Measurements from ENCODE around the gene ZYG11B.
"Not testable (repeated sequence)": the region's sequence is repeated elsewhere in the genome, so short reads cannot be mapped to it uniquely, and the experiment has no call there.

ZYG11B gene

DNA sequence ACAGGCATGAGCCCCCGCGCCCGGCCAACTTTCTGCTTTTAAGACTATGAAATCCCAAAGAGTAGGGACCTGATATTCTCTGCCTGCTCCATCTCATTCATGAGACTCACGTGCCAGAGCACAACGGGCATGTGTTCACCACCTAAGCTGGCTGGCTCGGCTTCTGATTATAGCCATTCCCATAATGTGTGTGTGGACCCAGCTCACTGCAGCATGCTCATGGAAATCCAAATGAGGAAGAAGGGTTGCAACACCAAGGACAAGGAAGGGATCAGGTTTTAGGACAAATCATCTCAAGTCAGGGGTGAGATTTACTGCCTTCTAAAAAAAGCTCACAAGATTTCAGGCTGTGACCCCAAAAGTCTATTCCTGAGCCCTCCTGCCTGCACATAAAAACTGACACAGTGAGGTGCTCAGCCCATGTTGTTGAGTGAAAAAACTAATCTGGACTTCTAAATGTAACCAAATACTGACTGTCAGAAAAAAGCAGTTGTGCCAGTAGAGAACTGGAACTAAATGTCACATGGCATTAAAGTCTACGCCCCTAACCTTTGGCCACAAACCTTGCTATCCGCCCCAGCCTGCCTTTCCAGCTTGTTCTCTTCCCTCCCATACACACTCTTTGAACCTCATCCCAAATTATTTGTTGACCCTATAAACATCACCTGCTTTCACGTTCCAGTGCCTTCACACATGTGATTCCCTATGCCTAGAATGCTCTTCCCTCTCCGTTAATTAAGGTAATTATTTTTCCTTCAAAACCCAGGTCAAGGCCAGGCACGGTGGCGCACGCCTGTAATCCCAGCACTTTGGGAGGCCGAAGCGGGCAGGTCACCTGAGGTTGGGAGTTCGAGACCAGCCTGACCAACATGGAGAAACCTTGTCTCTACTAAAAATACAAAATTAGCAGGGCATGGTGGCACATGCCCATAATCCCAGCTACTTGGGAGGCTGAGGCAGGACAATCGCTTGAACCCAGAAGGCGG is 19.0 kb upstream of the ZYG11B start:
- H3K9me3 ChIP-seq: no peaks in the 10 kb centered on the region
- no peak overlapping the region for H3K4me3 ChIP-seq
- no peak overlapping the region for H3K9ac ChIP-seq
- no peaks in the 10 kb centered on the region for H3K27me3 ChIP-seq
- no peak for TF ChIP-seq Cebpa-rat (IDR thresholded peaks at IDR 0.05)
- H3K27ac ChIP-seq: no peak overlapping the region
- H3K4me2 ChIP-seq: no peak overlapping the region
- H4K20me1 ChIP-seq: no peaks in the 10 kb centered on the region
- H3K36me3 ChIP-seq: no peaks in the 10 kb centered on the region
- peaks cover 16% of the 10 kb centered on the region for H3K4me1 ChIP-seq

- no peaks in the 10 kb centered on the region for H4K20me1 ChIP-seq
- H3K9me3 ChIP-seq: no peaks in the 10 kb centered on the region
- no peaks in the 10 kb centered on the region for H3K27me3 ChIP-seq
- H3K4me1 ChIP-seq: peaks cover 8% of the 10 kb centered on the region
- no peak overlapping the region for H3K4me2 ChIP-seq
- no peak overlapping the region for H3K27ac ChIP-seq
- no peak for TF ChIP-seq Cebpa-rat (IDR thresholded peaks at IDR 0.05)
- H3K36me3 ChIP-seq: no peaks in the 10 kb centered on the region
- no peak overlapping the region for H3K4me3 ChIP-seq
- no peak overlapping the region for H3K9ac ChIP-seq
Observed at GRCh38 chr1:52707927-52708655, 18.2 kb upstream of the ZYG11B start.

DNA sequence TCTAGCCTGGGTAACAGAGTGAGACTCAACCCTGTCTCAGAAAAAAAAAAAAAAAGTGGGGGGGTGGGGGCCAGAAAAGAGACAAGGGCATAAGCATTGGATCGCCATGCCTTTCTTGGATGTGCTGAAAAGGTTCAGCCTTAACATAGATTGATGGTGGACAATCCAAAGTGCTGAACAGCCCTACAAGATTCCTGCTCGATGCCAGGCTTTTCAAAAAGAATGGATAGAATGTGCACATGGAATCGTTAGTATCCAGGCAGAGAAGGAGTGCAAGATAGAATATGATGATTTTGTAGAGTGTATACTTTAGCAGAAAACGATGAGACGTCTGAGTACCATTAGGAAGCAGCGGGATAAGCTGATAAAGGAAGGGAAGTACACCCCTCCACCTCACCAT is 17.2 kb upstream of the ZYG11B start:
- Histone ChIP-seq H3K36me3 (no peaks in the 10 kb centered on the region), H3K9ac (no peak overlapping the region), H3K4me2 (no peak overlapping the region), H3K27me3 (no peaks in the 10 kb centered on the region), H4K20me1 (no peaks in the 10 kb centered on the region), H3K9me3 (no peaks in the 10 kb centered on the region), H3K27ac (no peak overlapping the region), H3K4me1 (no peaks in the 10 kb centered on the region), H3K4me3 (no peak overlapping the region)
- no peak for TF ChIP-seq Cebpa-rat (IDR thresholded peaks at IDR 0.05)

DNA sequence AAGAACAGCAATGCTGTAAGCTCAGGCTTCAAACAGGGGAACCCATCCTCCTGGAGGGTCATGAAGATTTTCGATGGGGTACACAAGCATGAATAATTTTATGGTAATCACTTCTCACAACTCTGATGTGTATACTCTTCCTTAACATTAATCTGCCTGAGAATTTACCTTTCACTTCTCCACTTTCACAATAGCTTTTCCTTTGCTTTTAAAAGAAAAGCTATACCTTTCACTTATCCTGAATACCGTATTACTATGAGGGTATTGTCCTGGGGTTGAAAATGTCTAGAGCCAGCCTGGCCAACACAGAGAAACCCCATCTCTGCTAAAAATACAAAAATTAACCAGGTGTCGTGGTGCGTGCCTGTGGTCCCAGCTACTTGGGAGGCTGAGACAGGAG is 12.7 kb upstream of the ZYG11B start:
- Histone ChIP-seq H3K27ac (no peak overlapping the region), H3K9me3 (no peaks in the 10 kb centered on the region), H3K36me3 (no peaks in the 10 kb centered on the region), H3K4me1 (peaks cover 10% of the 10 kb centered on the region), H3K9ac (no peak overlapping the region), H3K4me3 (no peak overlapping the region), H4K20me1 (no peaks in the 10 kb centered on the region), H3K4me2 (no peak overlapping the region), H3K27me3 (no peaks in the 10 kb centered on the region)
- no peak for TF ChIP-seq Cebpa-rat (IDR thresholded peaks at IDR 0.05)

DNA sequence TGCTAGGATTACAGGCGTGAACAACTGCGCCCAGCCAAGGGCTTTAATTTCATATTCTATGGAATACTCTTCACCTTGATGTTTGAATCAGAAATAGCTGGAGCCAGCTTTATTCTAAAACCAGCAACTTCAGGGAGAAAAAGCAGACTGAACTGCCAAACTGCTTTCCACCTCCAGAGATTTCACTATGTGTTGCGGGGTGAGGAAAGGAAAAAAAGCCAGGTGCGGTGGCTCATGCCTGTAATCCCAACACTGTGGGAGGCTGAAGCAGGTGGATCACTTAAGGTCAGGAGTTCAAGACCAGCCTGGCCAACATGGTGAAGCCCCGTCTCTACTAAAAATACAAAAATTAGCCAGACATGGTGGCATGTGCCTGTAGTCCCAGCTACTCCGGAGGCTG is 11.0 kb upstream of the ZYG11B start:
- H3K4me3 ChIP-seq, H3K9ac ChIP-seq, H3K27ac ChIP-seq, H4K20me1 ChIP-seq, H3K4me2 ChIP-seq, H3K36me3 ChIP-seq, H3K27me3 ChIP-seq, H3K9me3 ChIP-seq, H3K4me1 ChIP-seq: not testable (repeated sequence)

GRCh38 chr1:52723260-52723659 is 3.0 kb upstream of the ZYG11B start:
- no peaks in the 10 kb centered on the region for H3K27me3 ChIP-seq
- no peak overlapping the region for H3K4me2 ChIP-seq
- H3K4me3 ChIP-seq: no peak overlapping the region
- no peaks in the 10 kb centered on the region for H3K9me3 ChIP-seq
- no peak overlapping the region for H3K27ac ChIP-seq
- H3K4me1 ChIP-seq: peaks cover 19% of the 10 kb centered on the region
- TF ChIP-seq Cebpa-rat (IDR thresholded peaks at IDR 0.05): no peak
- no peaks in the 10 kb centered on the region for H3K36me3 ChIP-seq
- H3K9ac ChIP-seq: no peak overlapping the region
- peaks cover 18% of the 10 kb centered on the region for H4K20me1 ChIP-seq

- Histone ChIP-seq H3K4me2 (peak overlapping the region; percentile 82), H4K20me1 (peaks cover 44% of the 10 kb centered on the region), H3K36me3 (peaks cover 13% of the 10 kb centered on the region), H3K9ac (no peak overlapping the region), H3K27me3 (no peaks in the 10 kb centered on the region), H3K27ac (no peak overlapping the region), H3K9me3 (no peaks in the 10 kb centered on the region), H3K4me3 (peak overlapping the region; percentile 92), H3K4me1 (peaks cover 29% of the 10 kb centered on the region)
- no peak for TF ChIP-seq Cebpa-rat (IDR thresholded peaks at IDR 0.05)
Observed at GRCh38 chr1:52725903-52726264, 369 bp upstream of the ZYG11B start.

DNA sequence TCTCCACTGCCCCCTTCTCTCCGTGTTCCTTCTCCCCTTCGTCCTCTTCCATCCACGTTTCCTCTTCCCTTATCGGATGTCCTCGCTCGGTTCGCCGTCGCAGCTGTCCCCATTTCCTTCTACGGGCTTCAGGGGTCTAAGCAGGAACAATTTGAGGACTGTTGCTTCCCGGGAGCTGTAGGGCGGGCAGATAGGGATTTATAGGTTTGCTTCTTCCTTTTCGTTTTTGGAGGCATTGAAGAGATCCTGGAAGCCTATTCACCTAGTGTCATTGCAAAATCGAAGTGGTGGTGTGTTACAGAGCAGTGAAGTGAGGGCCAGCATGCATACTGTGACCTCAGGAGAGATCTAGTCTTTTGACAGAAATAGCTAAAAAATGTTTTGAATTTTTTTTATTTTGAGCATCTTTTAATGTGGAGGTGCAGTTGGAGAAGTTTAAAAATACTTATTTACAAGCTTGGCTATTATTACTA is 897 bp downstream of the ZYG11B start:
- H3K27me3 ChIP-seq: no peaks in the 10 kb centered on the region
- H3K9me3 ChIP-seq: no peaks in the 10 kb centered on the region
- H3K4me2 ChIP-seq: peak overlapping the region; percentile 88
- peaks cover 50% of the 10 kb centered on the region for H4K20me1 ChIP-seq
- peak overlapping the region; percentile 86 for H3K27ac ChIP-seq
- peak overlapping the region; percentile 92 for H3K4me3 ChIP-seq
- peaks cover 35% of the 10 kb centered on the region for H3K4me1 ChIP-seq
- peak overlapping the region; percentile 90 for H3K9ac ChIP-seq
- no peak for TF ChIP-seq Cebpa-rat (IDR thresholded peaks at IDR 0.05)
- H3K36me3 ChIP-seq: peaks cover 22% of the 10 kb centered on the region

GRCh38 chr1:52727956-52728656 is 1.9 kb downstream of the ZYG11B start:
- H3K36me3 ChIP-seq: peaks cover 29% of the 10 kb centered on the region
- H3K9me3 ChIP-seq: no peaks in the 10 kb centered on the region
- TF ChIP-seq Cebpa-rat (IDR thresholded peaks at IDR 0.05): no peak
- H3K27me3 ChIP-seq: no peaks in the 10 kb centered on the region
- H3K4me3 ChIP-seq: no peak overlapping the region
- peaks cover 41% of the 10 kb centered on the region for H3K4me1 ChIP-seq
- peak overlapping the region; percentile 90; the same call in 1 of the 2 replicates for H3K9ac ChIP-seq
- peak overlapping the region; percentile 88 for H3K4me2 ChIP-seq
- H4K20me1 ChIP-seq: peaks cover 51% of the 10 kb centered on the region
- no peak overlapping the region for H3K27ac ChIP-seq
